Gastroesophageal sphincter (tissue), 3 donors: ENCODE measurements around the gene SLC35E1.

Source experiments
- POLR2A ChIP-seq, 2 donors: fragments of 450-650 bp; IDR thresholded peaks; one replicate each; pipeline ENCODE4 v1.6.1; 2017; ENCODE audit warnings: antibody characterized with exemption in 2 of 2, mild to moderate bottlenecking in 2 of 2, moderate library complexity in 1 of 2
- TF ChIP-seq, protein P1 (sequence below), 4 experiments: fragments of 200-600 bp in 2 of 4; fragments of 450-650 bp in 2 of 4; sonication (generic) in 1 of 4; IDR thresholded peaks; one replicate each; pipeline ENCODE4 v1.5.1; 2017 to 2019; ENCODE audit warnings: antibody characterized with exemption in 4 of 4, mild to moderate bottlenecking in 2 of 4, moderate library complexity in 2 of 4

DNA sequence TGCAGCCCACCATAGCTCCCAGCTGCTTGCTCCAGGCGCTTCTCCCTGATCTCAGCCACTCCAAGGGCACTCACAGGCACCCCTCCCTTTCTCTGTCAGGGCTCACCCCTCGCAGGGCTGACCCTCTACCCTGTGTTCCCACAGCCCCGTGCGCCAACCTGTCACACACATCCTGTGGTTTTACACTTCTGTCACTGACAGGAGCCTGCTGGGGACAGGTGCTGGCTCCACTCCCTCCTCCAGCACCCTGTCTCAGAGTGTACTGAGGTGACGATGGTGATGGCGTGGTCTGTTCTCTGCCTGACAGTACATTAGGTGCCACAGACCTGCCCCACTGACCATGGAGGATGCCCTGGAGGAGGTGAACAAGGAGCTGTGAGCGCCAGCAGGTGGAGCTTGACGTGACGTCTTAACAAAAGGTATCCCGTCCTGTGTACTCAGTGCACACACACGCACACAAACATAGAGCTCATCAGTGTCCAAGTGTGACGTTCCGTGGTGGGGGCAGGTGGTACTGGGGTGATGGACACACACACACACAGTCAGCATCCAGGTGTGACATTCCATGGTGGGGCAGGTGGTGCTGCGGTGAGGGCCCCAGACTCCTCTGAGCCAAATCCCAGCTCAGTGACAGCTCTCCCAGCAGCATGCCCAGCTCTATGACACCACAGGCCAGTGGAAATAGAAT lies 55.1 kb downstream of the SLC35E1 start:
- TF ChIP-seq, protein P1, sequence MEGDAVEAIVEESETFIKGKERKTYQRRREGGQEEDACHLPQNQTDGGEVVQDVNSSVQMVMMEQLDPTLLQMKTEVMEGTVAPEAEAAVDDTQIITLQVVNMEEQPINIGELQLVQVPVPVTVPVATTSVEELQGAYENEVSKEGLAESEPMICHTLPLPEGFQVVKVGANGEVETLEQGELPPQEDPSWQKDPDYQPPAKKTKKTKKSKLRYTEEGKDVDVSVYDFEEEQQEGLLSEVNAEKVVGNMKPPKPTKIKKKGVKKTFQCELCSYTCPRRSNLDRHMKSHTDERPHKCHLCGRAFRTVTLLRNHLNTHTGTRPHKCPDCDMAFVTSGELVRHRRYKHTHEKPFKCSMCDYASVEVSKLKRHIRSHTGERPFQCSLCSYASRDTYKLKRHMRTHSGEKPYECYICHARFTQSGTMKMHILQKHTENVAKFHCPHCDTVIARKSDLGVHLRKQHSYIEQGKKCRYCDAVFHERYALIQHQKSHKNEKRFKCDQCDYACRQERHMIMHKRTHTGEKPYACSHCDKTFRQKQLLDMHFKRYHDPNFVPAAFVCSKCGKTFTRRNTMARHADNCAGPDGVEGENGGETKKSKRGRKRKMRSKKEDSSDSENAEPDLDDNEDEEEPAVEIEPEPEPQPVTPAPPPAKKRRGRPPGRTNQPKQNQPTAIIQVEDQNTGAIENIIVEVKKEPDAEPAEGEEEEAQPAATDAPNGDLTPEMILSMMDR (IDR thresholded peaks at IDR 0.05), result no peak
- TF ChIP-seq POLR2A (IDR thresholded peaks at IDR 0.05), result no peak
